SK-N-SH (cell line): Measurements from ENCODE around the gene THADA. TPM values are rescaled to one million over a fixed set of nuclear protein-coding genes. Genes with fewer than 3 reads are reported as not detected.
A peak's percentile ranks its signal among the peaks of the same experiment; 100 is the strongest.

Source experiments
- CTCF ChIA-PET: fragments of 300-600, 350-600 bp; formaldehyde crosslinking; extraction: SDS; loops from one replicate; lab custom pipeline; 2021; lab: Yijun Ruan, JAX
- POLR2A ChIA-PET: fragments of 350-600 bp; sonication (Branson Sonifier 250); formaldehyde crosslinking; extraction: SDS; loops from one replicate; lab custom pipeline; 2020; ENCODE audit warnings: antibody characterized with exemption, inconsistent platforms; lab: Yijun Ruan, JAX
- DNase-seq: peaks from one replicate; pipeline ENCODE4 v3.0.0; 2012
- H2AFZ ChIP-seq: fragments of 200-600 bp; sonication (generic); 2 replicates; pipeline ENCODE4 v1.8.1; 2016; ENCODE audit warnings: antibody characterized with exemption, mild to moderate bottlenecking, low read depth
- H3F3A ChIP-seq: fragments of 200-600 bp; sonication (generic); replicated peaks from 2 replicates; pipeline ENCODE3; 2016; ENCODE audit warnings: antibody characterized with exemption, mild to moderate bottlenecking; ENCODE audit not compliant: insufficient read depth
- H3K27ac ChIP-seq, 2 experiments: fragments of 200-500 bp in 1 of 2; fragments of 200-600 bp in 1 of 2; sonication (Bioruptor generic) in 1 of 2; sonication (generic), shearing (Covaris generic) in 1 of 2; 2 replicates each; pipeline versions ENCODE4 v1.5.1 to v1.6.1; 2014 to 2016; ENCODE audit warnings: low read depth in 2 of 2, inconsistent platforms in 1 of 2, low read length in 1 of 2, mild to moderate bottlenecking in 1 of 2, mixed read lengths in 1 of 2
- H3K27me3 ChIP-seq: fragments of 200-600 bp; sonication (generic), shearing (Covaris generic); 2 replicates; pipeline ENCODE4 v1.6.1; 2016; ENCODE audit warnings: mixed run types; ENCODE audit not compliant: insufficient read depth
- H3K36me3 ChIP-seq, 2 experiments: fragments of 200-500 bp in 1 of 2; fragments of 200-600 bp in 1 of 2; sonication (Bioruptor generic) in 1 of 2; sonication (generic) in 1 of 2; replicated peaks in 1 of 2; 2 replicates each; pipeline versions ENCODE3 to v1.5.1; 2014 to 2016; ENCODE audit warnings: low read length in 1 of 2, mild to moderate bottlenecking in 1 of 2; ENCODE audit not compliant: insufficient read depth in 2 of 2, control insufficient read depth in 1 of 2
- H3K4me1 ChIP-seq, 2 experiments: fragments of 200-500 bp in 1 of 2; fragments of 200-600 bp in 1 of 2; sonication (Bioruptor generic) in 1 of 2; sonication (generic), shearing (Covaris generic) in 1 of 2; 2 replicates each; pipeline versions ENCODE4 v1.5.1 to v1.6.1; 2014 to 2016; ENCODE audit warnings: low read depth in 1 of 2, low read length in 1 of 2, mixed run types in 1 of 2; ENCODE audit not compliant: insufficient read depth in 2 of 2, control insufficient read depth in 1 of 2
- H3K4me2 ChIP-seq: fragments of 200-600 bp; sonication (generic), shearing (Covaris generic); 2 replicates; pipeline ENCODE4 v1.6.1; 2017; ENCODE audit warnings: mixed run types
- H3K4me3 ChIP-seq, 2 experiments: fragments of 200-500 bp in 1 of 2; fragments of 200-600 bp in 1 of 2; sonication (Bioruptor generic) in 1 of 2; sonication (generic), shearing (Covaris generic) in 1 of 2; 2 replicates each; pipeline versions ENCODE4 v1.5.1 to v1.8.1; 2014 to 2016; ENCODE audit warnings: low read depth in 2 of 2, inconsistent platforms in 1 of 2, low read length in 1 of 2, mild to moderate bottlenecking in 1 of 2, mixed read lengths in 1 of 2, moderate library complexity in 1 of 2
- H3K79me2 ChIP-seq: fragments of 200-600 bp; sonication (generic); 2 replicates; pipeline ENCODE4 v1.8.1; 2017; ENCODE audit warnings: mild to moderate bottlenecking; ENCODE audit not compliant: insufficient read depth
- H3K9ac ChIP-seq: fragments of 200-600 bp; sonication (generic); 2 replicates; pipeline ENCODE4 v1.6.1; 2017; ENCODE audit warnings: mixed run types
- H3K9me2 ChIP-seq: fragments of 200-600 bp; sonication (generic); 2 replicates; pipeline ENCODE4 v1.6.1; 2017; ENCODE audit warnings: mixed run types
- H3K9me3 ChIP-seq: fragments of 200-600 bp; sonication (generic); 2 replicates; pipeline ENCODE4 v1.6.1; 2017; ENCODE audit warnings: mixed run types, mild to moderate bottlenecking, moderate library complexity
- H4K20me1 ChIP-seq: fragments of 200-600 bp; sonication (generic); 2 replicates; pipeline ENCODE4 v1.6.1; 2017; ENCODE audit warnings: mild to moderate bottlenecking, mixed run types; ENCODE audit not compliant: insufficient read depth
- CHD2 ChIP-seq: fragments of 150-350 bp; IDR thresholded peaks from 2 replicates; pipeline ENCODE4 v1.6.1; 2018; ENCODE audit warnings: low read length; ENCODE audit not compliant: partially characterized antibody
- EZH2phosphoT487 ChIP-seq: fragments of 200-600 bp; sonication (generic); IDR thresholded peaks from 2 replicates; pipeline ENCODE4 v1.6.1; 2017; ENCODE audit warnings: low read depth, mixed run types, mild to moderate bottlenecking, antibody characterized with exemption, moderate library complexity, borderline replicate concordance
- FOSL2 ChIP-seq: IDR thresholded peaks from 2 replicates; pipeline ENCODE4 v1.4.0; 2012; ENCODE audit warnings: low read depth, mild to moderate bottlenecking, moderate library complexity, borderline replicate concordance
- FOXM1 ChIP-seq: IDR thresholded peaks from 2 replicates; pipeline ENCODE4 v1.4.0; 2012; ENCODE audit warnings: low read depth, mild to moderate bottlenecking
- GABPA ChIP-seq: IDR thresholded peaks from 2 replicates; pipeline ENCODE4 v1.4.0; 2012; ENCODE audit warnings: low read depth, mild to moderate bottlenecking
- JUND ChIP-seq: IDR thresholded peaks from 2 replicates; pipeline ENCODE4 v1.4.0; 2012
- MEF2A ChIP-seq: IDR thresholded peaks from 2 replicates; pipeline ENCODE4 v1.4.0; 2012; ENCODE audit warnings: low read depth, borderline replicate concordance
- NFIC ChIP-seq: IDR thresholded peaks from 2 replicates; pipeline ENCODE4 v1.4.0; 2012; ENCODE audit warnings: borderline replicate concordance
- NRF1 ChIP-seq: IDR thresholded peaks from 2 replicates; pipeline ENCODE4 v1.6.1; 2012; ENCODE audit warnings: low read depth, mild to moderate bottlenecking, low read length
- POLR2AphosphoS5 ChIP-seq: IDR thresholded peaks from 2 replicates; pipeline ENCODE4 v1.6.1; 2012; ENCODE audit warnings: low read depth, low read length
- RAD21 ChIP-seq: IDR thresholded peaks from 2 replicates; pipeline ENCODE4 v1.6.1; 2012; ENCODE audit warnings: mild to moderate bottlenecking, low read length
- RCOR1 ChIP-seq: fragments of 150-350 bp; IDR thresholded peaks from 2 replicates; pipeline ENCODE4 v1.6.1; 2017; ENCODE audit warnings: antibody characterized with exemption, low read length
- RFX5 ChIP-seq: IDR thresholded peaks from 2 replicates; pipeline ENCODE4 v1.6.1; 2012; ENCODE audit warnings: mild to moderate bottlenecking, improper control_type of control experiment, low read length
- RXRA ChIP-seq: IDR thresholded peaks from 2 replicates; pipeline ENCODE4 v1.4.0; 2012; ENCODE audit warnings: low read depth, mild to moderate bottlenecking, borderline replicate concordance
- SIN3A ChIP-seq: IDR thresholded peaks from 2 replicates; pipeline ENCODE4 v1.6.1; 2012; ENCODE audit warnings: low read depth, mild to moderate bottlenecking, low read length, moderate library complexity, borderline replicate concordance
- SMC3 ChIP-seq: IDR thresholded peaks from 2 replicates; pipeline ENCODE4 v1.6.1; 2012; ENCODE audit warnings: low read depth, low read length, improper control_type of control experiment
- TAF1 ChIP-seq: IDR thresholded peaks from 2 replicates; pipeline ENCODE4 v1.6.1; 2012; ENCODE audit warnings: low read depth, mild to moderate bottlenecking, low read length, moderate library complexity, borderline replicate concordance
- TCF12 ChIP-seq: IDR thresholded peaks from 2 replicates; pipeline ENCODE4 v1.4.0; 2012
- TEAD4 ChIP-seq: IDR thresholded peaks from 2 replicates; pipeline ENCODE4 v1.4.0; 2012; ENCODE audit warnings: mild to moderate bottlenecking, borderline replicate concordance; ENCODE audit not compliant: insufficient read depth
- YY1 ChIP-seq: IDR thresholded peaks from 2 replicates; pipeline ENCODE4 v1.4.0; 2012; ENCODE audit warnings: low read depth, mild to moderate bottlenecking
- WGBS: methylation state at CpG from one replicate; pipeline ENCODE4 v1.1.6; 2017; ENCODE audit warnings: low lambda C conversion rate; 5-methylcytosine and 5-hydroxymethylcytosine counted together
- polyA plus RNA-seq, 3 experiments: library from polyadenylated mRNA; depleted of rRNA; stranded (reverse); fragments of >200 nt; gene quantifications; 2 replicates each; pipeline ENCODE4 v1.2.3, GENCODE V29; 2012
- TF ChIP-seq, protein P1 (sequence below): fragments of 150-350 bp; IDR thresholded peaks from 2 replicates; pipeline ENCODE4 v1.6.1; 2016; ENCODE audit warnings: mild to moderate bottlenecking, low read depth, low read length
- TF ChIP-seq, protein P2 (sequence below): IDR thresholded peaks from 2 replicates; pipeline ENCODE4 v1.6.1; 2012; ENCODE audit warnings: mild to moderate bottlenecking, low read depth, low read length, moderate library complexity
- TF ChIP-seq, protein P3 (sequence below): IDR thresholded peaks from 2 replicates; pipeline ENCODE4; 2012
- TF ChIP-seq, protein P4 (sequence below): fragments of 150-350 bp; IDR thresholded peaks from 2 replicates; pipeline ENCODE4 v1.6.1; 2017; ENCODE audit warnings: antibody characterized with exemption, low read length, low read depth, borderline replicate concordance
- TF ChIP-seq, protein P5 (sequence below): IDR thresholded peaks from 2 replicates; pipeline ENCODE4 v1.4.0; 2012; ENCODE audit warnings: low read depth

Gene THADA
- polyA plus RNA-seq, 1 of the 3 experiments (the other 2 are of a cell fraction), result 25.6 TPM

DNA sequence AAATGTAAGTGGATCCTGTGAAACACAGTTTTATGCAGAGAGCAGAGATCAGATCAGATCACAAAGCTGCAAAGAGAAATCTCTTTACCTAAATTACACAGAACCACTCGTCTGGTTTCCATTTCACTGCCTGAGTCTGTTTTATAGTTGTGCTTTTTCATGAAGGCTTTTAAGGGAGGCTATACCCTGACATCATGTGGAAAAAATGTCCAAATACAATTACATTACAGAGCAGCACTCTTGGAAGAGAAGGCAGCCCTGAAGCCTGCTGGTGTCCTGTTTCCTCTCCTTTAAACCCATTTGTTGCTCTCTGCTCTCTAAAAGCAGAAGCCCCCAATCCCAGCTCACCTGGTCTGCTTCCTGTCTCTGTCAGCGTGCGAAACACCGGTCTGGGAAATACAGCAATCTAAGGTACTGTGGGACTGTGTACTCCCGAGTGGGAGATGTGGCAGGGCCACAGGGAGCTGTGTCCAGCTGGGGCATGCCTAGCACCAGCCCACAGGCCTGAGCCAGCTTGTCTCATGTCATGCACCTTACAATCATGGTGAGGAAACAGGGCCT, 344.6 kb downstream of the THADA start:
- POLR2A ChIA-PET, result interaction anchor here (0.6 to 1.7 kb wide), 10 partner anchors 16 to 499 kb away, joined by 3 to 25 read pairs (median 10); partner anchors contain the start of gene ZFP36L2
- TF ChIP-seq, protein P1, sequence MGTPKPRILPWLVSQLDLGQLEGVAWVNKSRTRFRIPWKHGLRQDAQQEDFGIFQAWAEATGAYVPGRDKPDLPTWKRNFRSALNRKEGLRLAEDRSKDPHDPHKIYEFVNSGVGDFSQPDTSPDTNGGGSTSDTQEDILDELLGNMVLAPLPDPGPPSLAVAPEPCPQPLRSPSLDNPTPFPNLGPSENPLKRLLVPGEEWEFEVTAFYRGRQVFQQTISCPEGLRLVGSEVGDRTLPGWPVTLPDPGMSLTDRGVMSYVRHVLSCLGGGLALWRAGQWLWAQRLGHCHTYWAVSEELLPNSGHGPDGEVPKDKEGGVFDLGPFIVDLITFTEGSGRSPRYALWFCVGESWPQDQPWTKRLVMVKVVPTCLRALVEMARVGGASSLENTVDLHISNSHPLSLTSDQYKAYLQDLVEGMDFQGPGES, result peak; percentile 10; the same call in 1 of the 2 replicates
- TF ChIP-seq, protein P2, sequence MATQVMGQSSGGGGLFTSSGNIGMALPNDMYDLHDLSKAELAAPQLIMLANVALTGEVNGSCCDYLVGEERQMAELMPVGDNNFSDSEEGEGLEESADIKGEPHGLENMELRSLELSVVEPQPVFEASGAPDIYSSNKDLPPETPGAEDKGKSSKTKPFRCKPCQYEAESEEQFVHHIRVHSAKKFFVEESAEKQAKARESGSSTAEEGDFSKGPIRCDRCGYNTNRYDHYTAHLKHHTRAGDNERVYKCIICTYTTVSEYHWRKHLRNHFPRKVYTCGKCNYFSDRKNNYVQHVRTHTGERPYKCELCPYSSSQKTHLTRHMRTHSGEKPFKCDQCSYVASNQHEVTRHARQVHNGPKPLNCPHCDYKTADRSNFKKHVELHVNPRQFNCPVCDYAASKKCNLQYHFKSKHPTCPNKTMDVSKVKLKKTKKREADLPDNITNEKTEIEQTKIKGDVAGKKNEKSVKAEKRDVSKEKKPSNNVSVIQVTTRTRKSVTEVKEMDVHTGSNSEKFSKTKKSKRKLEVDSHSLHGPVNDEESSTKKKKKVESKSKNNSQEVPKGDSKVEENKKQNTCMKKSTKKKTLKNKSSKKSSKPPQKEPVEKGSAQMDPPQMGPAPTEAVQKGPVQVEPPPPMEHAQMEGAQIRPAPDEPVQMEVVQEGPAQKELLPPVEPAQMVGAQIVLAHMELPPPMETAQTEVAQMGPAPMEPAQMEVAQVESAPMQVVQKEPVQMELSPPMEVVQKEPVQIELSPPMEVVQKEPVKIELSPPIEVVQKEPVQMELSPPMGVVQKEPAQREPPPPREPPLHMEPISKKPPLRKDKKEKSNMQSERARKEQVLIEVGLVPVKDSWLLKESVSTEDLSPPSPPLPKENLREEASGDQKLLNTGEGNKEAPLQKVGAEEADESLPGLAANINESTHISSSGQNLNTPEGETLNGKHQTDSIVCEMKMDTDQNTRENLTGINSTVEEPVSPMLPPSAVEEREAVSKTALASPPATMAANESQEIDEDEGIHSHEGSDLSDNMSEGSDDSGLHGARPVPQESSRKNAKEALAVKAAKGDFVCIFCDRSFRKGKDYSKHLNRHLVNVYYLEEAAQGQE, result no peak
- no peak for TF ChIP-seq FOXM1
- TF ChIP-seq TCF12, result peak; percentile 91
- TF ChIP-seq JUND, result peak; percentile 82
- no peak for TF ChIP-seq NRF1
- peak; percentile 66 for TF ChIP-seq POLR2AphosphoS5
- TF ChIP-seq EZH2phosphoT487, result no peak
- peak; percentile 64; the same call in 1 of the 2 replicates for TF ChIP-seq FOSL2
- no peak for TF ChIP-seq GABPA
- TF ChIP-seq, protein P3, sequence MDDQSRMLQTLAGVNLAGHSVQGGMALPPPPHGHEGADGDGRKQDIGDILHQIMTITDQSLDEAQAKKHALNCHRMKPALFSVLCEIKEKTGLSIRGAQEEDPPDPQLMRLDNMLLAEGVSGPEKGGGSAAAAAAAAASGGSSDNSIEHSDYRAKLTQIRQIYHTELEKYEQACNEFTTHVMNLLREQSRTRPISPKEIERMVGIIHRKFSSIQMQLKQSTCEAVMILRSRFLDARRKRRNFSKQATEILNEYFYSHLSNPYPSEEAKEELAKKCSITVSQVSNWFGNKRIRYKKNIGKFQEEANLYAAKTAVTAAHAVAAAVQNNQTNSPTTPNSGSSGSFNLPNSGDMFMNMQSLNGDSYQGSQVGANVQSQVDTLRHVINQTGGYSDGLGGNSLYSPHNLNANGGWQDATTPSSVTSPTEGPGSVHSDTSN, result peak; percentile 37; the same call in 1 of the 2 replicates
- TF ChIP-seq RAD21, result peak; percentile 63
- TF ChIP-seq SMC3, result peak; percentile 38
- TF ChIP-seq RFX5, result peak; percentile 59; the same call in 1 of the 2 replicates
- TF ChIP-seq YY1, result no peak; the same call in 1 of the 2 replicates
- TF ChIP-seq RXRA, result no peak
- TF ChIP-seq NFIC, result peak; percentile 41; the same call in 1 of the 2 replicates
- TF ChIP-seq MEF2A, result no peak
- TF ChIP-seq, protein P4, sequence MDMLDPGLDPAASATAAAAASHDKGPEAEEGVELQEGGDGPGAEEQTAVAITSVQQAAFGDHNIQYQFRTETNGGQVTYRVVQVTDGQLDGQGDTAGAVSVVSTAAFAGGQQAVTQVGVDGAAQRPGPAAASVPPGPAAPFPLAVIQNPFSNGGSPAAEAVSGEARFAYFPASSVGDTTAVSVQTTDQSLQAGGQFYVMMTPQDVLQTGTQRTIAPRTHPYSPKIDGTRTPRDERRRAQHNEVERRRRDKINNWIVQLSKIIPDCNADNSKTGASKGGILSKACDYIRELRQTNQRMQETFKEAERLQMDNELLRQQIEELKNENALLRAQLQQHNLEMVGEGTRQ, result no peak
- TF ChIP-seq RCOR1, result peak; percentile 98
- TF ChIP-seq SIN3A, result no peak
- TF ChIP-seq TEAD4, result peak; percentile 84
- TF ChIP-seq TAF1, result no peak
- peak; percentile 87 for TF ChIP-seq CHD2
- TF ChIP-seq, protein P5, sequence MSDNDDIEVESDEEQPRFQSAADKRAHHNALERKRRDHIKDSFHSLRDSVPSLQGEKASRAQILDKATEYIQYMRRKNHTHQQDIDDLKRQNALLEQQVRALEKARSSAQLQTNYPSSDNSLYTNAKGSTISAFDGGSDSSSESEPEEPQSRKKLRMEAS, result no peak

More for the DNA sequence above, 344.6 kb downstream of the THADA start:
- peak overlapping the region; percentile 47 for H3K4me2 ChIP-seq
- H4K20me1 ChIP-seq, result no peaks in the 10 kb centered on the region
- no peaks in the 10 kb centered on the region for H3K79me2 ChIP-seq
- whole genome bisulfite sequencing, result 20% methylated on average over 5 of the region's 5 CpGs
- DNase-seq, result peak; percentile 80
- no peaks in the 10 kb centered on the region for H3F3A ChIP-seq
- H3K27me3 ChIP-seq, result no peaks in the 10 kb centered on the region
- H2AFZ ChIP-seq, result no peak overlapping the region
- H3K4me3 ChIP-seq, result no peak overlapping the region
- no peaks in the 10 kb centered on the region for H3K9me3 ChIP-seq
- peak overlapping the region; percentile 77 to 100 for H3K27ac ChIP-seq
- no peaks in the 10 kb centered on the region for H3K9me2 ChIP-seq
- 0 out of 2 replicates have a peak overlapping the region, but pooled peaks have one; percentile 5 for H3K9ac ChIP-seq
- peaks cover 0 to 3% of the 10 kb centered on the region in 2 experiments for H3K36me3 ChIP-seq
- H3K4me1 ChIP-seq, result peaks cover 9 to 53% of the 10 kb centered on the region in 2 experiments; a peak in 2 of 4 replicates
- CTCF ChIA-PET, result interaction anchor here (0.7 to 3.1 kb wide), 22 partner anchors 9 to 754 kb away, joined by 3 to 24 read pairs (median 4); no protein-coding TSS in a partner anchor
